ENCODE data around the gene RLN2.
A peak's percentile ranks its signal among the peaks of the same experiment; 100 is the strongest.

Gene RLN2

GRCh38 chr9:5263351-5264218 is 40.9 kb downstream of the RLN2 start:
- H3K4me1 ChIP-seq, result no peaks in the 10 kb centered on the region
- H3K27ac ChIP-seq, result no peak overlapping the region
- H3K36me3 ChIP-seq, result no peaks in the 10 kb centered on the region
- no peaks in the 10 kb centered on the region for H3K27me3 ChIP-seq
- DNase-seq, result no peak
- H3K4me3 ChIP-seq, result no peak overlapping the region
- peak in 1 of 2 experiments; percentile 17 for TF ChIP-seq CTCF (IDR thresholded peaks at IDR 0.05)
- intact Hi-C loops (cut with DNase I; ENCODE audit: low total_unique reads), result no loop called here
- H3K9me3 ChIP-seq, result no peaks in the 10 kb centered on the region

All from tibial artery (tissue), 4 donors.